RWPE2 (cell line): ENCODE measurements around the gene CORT.

Experiments used
- ATAC-seq: fragments of 200-7000 bp; cut with Tn5 transposase; 3 replicates; pipeline ENCODE4 v1.9.1; 2021; ENCODE audit warnings: low read depth
- DNase-seq: peaks from one replicate; pipeline ENCODE4 v3.0.0-alpha.2; 2020; ENCODE audit warnings: low spot score
- H3K27ac ChIP-seq: fragments of 450-650 bp; 2 replicates; pipeline ENCODE4 v1.5.1; 2017; ENCODE audit warnings: mild to moderate bottlenecking; ENCODE audit not compliant: poor library complexity, severe bottlenecking
- H3K27me3 ChIP-seq: fragments of 250-450 bp; sonication (Bioruptor Pico); 2 replicates; pipeline ENCODE4 v1.5.1; 2021; ENCODE audit warnings: mild to moderate bottlenecking, moderate library complexity; ENCODE audit not compliant: insufficient read depth, poor library complexity, severe bottlenecking
- H3K36me3 ChIP-seq: fragments of 250-450 bp; sonication (Bioruptor Pico); 2 replicates; pipeline ENCODE4 v1.5.1; 2020; ENCODE audit warnings: low read depth, mild to moderate bottlenecking, moderate library complexity
- H3K4me1 ChIP-seq: fragments of 250-450 bp; sonication (Bioruptor Pico); 2 replicates; pipeline ENCODE4 v1.5.1; 2021; ENCODE audit warnings: mild to moderate bottlenecking, moderate library complexity; ENCODE audit not compliant: insufficient read depth, poor library complexity, severe bottlenecking
- H3K4me3 ChIP-seq: fragments of 250-450 bp; sonication (Bioruptor Pico); 2 replicates; pipeline ENCODE4 v1.5.1; 2021; ENCODE audit warnings: mild to moderate bottlenecking, moderate library complexity; ENCODE audit not compliant: severe bottlenecking
- H3K9me3 ChIP-seq: fragments of 250-450 bp; sonication (Bioruptor Pico); 2 replicates; pipeline ENCODE4 v1.5.1; 2021; ENCODE audit warnings: mild to moderate bottlenecking, moderate library complexity; ENCODE audit not compliant: severe bottlenecking
- TF ChIP-seq, protein P1 (sequence below): fragments of 450-650 bp; IDR thresholded peaks from one replicate; pipeline ENCODE4 v1.5.1; 2017; ENCODE audit warnings: mild to moderate bottlenecking, moderate library complexity; ENCODE audit not compliant: poor library complexity, severe bottlenecking

CORT gene

DNA sequence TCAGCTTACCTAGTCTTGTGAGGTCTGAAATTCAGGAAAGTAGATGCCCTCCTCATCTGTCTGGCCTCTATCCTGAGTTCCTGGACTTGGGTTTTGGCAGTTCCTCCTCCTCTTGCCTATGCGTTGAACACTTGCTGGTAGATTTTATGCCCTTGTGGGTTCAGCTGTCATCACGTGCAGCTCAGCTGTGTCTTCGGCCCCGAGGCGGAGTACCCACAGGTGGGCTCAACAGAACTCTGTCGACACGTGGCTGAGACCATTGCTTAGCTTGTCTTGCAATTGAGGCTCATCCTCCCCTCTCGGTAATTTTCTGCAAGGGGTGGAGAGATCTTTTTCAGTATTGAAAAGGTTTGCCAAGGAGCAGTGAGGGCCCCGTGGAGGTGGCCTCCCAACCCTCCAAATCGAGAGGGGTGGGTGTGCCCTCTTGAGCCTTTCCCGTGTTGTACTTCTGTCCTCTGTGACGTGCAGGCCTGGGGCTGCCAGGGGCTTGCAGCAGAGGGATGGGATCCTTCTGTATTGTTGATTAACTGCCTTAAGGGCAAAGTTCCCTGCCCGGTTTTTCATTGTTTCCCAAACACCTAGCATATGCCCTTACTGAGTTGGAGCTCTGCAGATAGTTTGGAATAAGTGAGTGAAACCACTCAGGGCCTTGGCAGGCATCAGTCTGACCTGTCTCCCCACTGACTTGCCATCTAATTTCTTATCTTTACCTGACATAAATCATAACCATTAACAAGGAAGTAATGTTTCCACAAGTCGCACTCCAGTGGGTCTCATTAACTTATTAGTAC, 16.7 kb upstream of the CORT start:
- H3K27ac ChIP-seq = no peak overlapping the region
- no peaks in the 10 kb centered on the region for H3K9me3 ChIP-seq
- no peak for ATAC-seq
- peaks cover 4% of the 10 kb centered on the region; the same call in 1 of the 2 replicates for H3K36me3 ChIP-seq
- H3K4me3 ChIP-seq = no peak overlapping the region
- no peaks in the 10 kb centered on the region for H3K27me3 ChIP-seq
- DNase-seq = no peak
- peaks cover 4% of the 10 kb centered on the region for H3K4me1 ChIP-seq
- TF ChIP-seq, protein P1, sequence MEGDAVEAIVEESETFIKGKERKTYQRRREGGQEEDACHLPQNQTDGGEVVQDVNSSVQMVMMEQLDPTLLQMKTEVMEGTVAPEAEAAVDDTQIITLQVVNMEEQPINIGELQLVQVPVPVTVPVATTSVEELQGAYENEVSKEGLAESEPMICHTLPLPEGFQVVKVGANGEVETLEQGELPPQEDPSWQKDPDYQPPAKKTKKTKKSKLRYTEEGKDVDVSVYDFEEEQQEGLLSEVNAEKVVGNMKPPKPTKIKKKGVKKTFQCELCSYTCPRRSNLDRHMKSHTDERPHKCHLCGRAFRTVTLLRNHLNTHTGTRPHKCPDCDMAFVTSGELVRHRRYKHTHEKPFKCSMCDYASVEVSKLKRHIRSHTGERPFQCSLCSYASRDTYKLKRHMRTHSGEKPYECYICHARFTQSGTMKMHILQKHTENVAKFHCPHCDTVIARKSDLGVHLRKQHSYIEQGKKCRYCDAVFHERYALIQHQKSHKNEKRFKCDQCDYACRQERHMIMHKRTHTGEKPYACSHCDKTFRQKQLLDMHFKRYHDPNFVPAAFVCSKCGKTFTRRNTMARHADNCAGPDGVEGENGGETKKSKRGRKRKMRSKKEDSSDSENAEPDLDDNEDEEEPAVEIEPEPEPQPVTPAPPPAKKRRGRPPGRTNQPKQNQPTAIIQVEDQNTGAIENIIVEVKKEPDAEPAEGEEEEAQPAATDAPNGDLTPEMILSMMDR = no peak

DNA sequence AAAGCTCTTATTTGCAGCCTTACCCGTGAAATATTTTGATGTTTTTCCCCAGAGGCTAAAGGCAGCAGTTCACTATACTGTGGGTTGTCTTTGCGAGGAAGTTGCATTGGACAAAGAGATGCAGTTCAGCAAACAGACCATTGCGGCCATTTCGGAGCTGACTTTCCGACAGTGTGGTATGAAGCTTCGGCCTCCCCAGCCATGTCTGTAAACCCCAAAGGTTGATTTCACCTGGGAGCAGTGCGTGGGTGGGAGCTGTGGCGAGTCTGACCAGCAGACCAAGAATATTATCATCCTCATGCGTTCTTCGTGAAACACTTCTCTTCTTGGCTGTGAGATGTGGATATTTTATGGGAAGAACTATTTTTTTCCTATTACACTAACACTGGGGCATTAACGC, 16.0 kb upstream of the CORT start:
- Histone ChIP-seq H3K4me3 (no peak overlapping the region), H3K27me3 (no peaks in the 10 kb centered on the region), H3K36me3 (peaks cover 4% of the 10 kb centered on the region; the same call in 1 of the 2 replicates), H3K9me3 (no peaks in the 10 kb centered on the region), H3K27ac (no peak overlapping the region), H3K4me1 (peaks cover 4% of the 10 kb centered on the region)
- TF ChIP-seq, protein P1 = no peak
- DNase-seq = no peak
- ATAC-seq = no peak

DNA sequence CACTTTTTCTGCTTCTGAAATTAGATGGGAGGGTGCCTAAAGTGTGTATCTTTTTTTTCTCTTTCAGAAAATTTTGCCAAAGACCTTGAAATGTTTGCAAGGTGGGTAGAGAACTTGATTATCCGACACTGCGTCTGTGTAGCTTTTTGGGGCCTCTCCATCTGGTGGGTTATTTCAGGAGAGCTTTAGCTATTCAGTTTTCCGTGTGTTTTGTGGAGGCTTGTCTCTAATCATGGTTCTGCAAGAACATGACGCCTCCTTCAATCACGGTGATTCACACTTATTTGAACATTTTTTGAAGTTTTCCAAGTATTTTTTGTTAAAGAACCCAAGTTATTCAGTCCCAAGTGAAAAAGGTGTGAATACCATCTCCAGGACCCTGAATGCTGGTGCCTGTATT, 15.2 kb upstream of the CORT start:
- no peak for ATAC-seq
- no peak for DNase-seq
- H3K27me3 ChIP-seq = no peaks in the 10 kb centered on the region
- TF ChIP-seq, protein P1 = no peak
- H3K9me3 ChIP-seq = no peaks in the 10 kb centered on the region
- H3K4me3 ChIP-seq = no peak overlapping the region
- H3K27ac ChIP-seq = no peak overlapping the region
- H3K4me1 ChIP-seq = peaks cover 4% of the 10 kb centered on the region
- H3K36me3 ChIP-seq = peaks cover 4% of the 10 kb centered on the region; the same call in 1 of the 2 replicates

- TF ChIP-seq, protein P1 = no peak
- Histone ChIP-seq H3K4me3 (no peak overlapping the region), H3K9me3 (no peaks in the 10 kb centered on the region), H3K27ac (no peak overlapping the region), H3K4me1 (no peaks in the 10 kb centered on the region), H3K27me3 (no peaks in the 10 kb centered on the region), H3K36me3 (peaks cover 10% of the 10 kb centered on the region)
- DNase-seq = no peak
- ATAC-seq = no peak
Observed at GRCh38 chr1:10437052-10437451, 12.8 kb upstream of the CORT start.

DNA sequence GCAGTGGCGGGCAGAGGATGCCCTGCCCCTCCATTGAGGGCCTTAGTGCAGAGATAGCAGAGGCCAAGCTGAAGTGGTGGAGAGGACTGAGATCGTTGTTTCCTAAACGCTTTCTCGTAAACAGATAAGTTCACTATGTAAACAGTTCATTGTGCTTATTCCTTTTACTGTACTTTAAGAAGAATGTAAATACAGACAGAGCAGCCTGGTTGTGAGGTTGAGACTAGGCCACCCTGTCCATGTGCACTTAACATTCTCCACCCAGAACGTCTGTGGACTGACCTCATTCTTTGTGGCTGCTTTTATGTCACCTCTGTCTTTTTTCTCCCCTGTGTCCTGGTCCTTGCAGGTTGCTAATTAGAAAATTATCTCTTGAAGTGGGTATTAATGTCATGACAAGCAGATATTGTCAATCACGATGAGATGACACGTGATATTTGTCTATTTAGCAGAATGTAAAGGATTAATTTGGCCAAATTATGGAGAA, 11.1 kb upstream of the CORT start:
- TF ChIP-seq, protein P1 = no peak
- ATAC-seq = no peak
- H3K36me3 ChIP-seq = peaks cover 10% of the 10 kb centered on the region

More for the DNA sequence above, 11.1 kb upstream of the CORT start:
- Histone ChIP-seq H3K27ac (no peak overlapping the region), H3K4me1 (no peaks in the 10 kb centered on the region), H3K9me3 (no peaks in the 10 kb centered on the region), H3K4me3 (no peak overlapping the region), H3K27me3 (no peaks in the 10 kb centered on the region)
- DNase-seq = no peak
